Heart right ventricle (tissue), 16 donors: ENCODE results near the gene DLL4. TPM values are rescaled to one million over a fixed set of nuclear protein-coding genes. Genes with fewer than 3 reads are reported as not detected.

ENCODE experiments used
- ATAC-seq, 8 donors: fragments of 200-7000 bp; cut with Tn5 transposase; one replicate each; pipeline ENCODE4 v1.9.1; 2020; ENCODE audit warnings: mild to moderate bottlenecking in 8 of 8, moderate library complexity in 8 of 8, moderate number of reproducible peaks in 1 of 8
- DNase-seq, 2 donors: peaks; one replicate each; pipeline ENCODE4 v3.0.0-alpha.2; 2020
- H3K27ac ChIP-seq, 10 donors: fragments of 200-600 bp; sonication (generic) in 2 of 10; one replicate each; pipeline versions ENCODE4 v1.5.0 to v1.8.0; 2020 to 2022; ENCODE audit warnings: mild to moderate bottlenecking in 3 of 10
- H3K27me3 ChIP-seq, 7 donors: fragments of 200-600 bp; one replicate each; pipeline ENCODE4 v1.8.0; 2021 to 2022; ENCODE audit warnings: mild to moderate bottlenecking in 2 of 7
- H3K36me3 ChIP-seq, 9 donors: fragments of 200-600 bp; sonication (generic) in 1 of 9; one replicate each; pipeline versions ENCODE4 v1.5.0 to v1.8.0; 2020 to 2022; ENCODE audit warnings: mild to moderate bottlenecking in 2 of 9
- H3K4me1 ChIP-seq, 9 donors: fragments of 200-600 bp; sonication (generic) in 1 of 9; one replicate each; pipeline versions ENCODE4 v1.5.0 to v1.8.0; 2020 to 2022; ENCODE audit warnings: mild to moderate bottlenecking in 4 of 9
- H3K4me3 ChIP-seq, 10 donors: fragments of 200-600 bp; sonication (generic) in 2 of 10; one replicate each; pipeline versions ENCODE4 v1.5.0 to v1.8.0; 2020 to 2022; ENCODE audit warnings: mild to moderate bottlenecking in 7 of 10, moderate library complexity in 2 of 10
- H3K9me3 ChIP-seq, 11 donors: fragments of 200-600 bp in 10 of 11; sonication (generic) in 2 of 11; one replicate each; pipeline versions ENCODE4 v1.5.0 to v1.8.0; 2013 to 2022; ENCODE audit warnings: mild to moderate bottlenecking in 2 of 11, control low read depth in 1 of 11, moderate library complexity in 1 of 11
- CTCF ChIP-seq, 9 donors: fragments of 200-600 bp; sonication (generic) in 2 of 9; IDR thresholded peaks; one replicate each; pipeline versions ENCODE4 v1.5.0 to v1.8.0; 2021 to 2022; ENCODE audit warnings: antibody characterized with exemption in 9 of 9, mild to moderate bottlenecking in 5 of 9, moderate library complexity in 1 of 9
- WGBS, 2 donors: extraction: QIAGEN DNeasy Blood & Tissue Kit; methylation state at CpG; one replicate each; pipeline ENCODE4 v1.1.7; 2013; ENCODE audit warnings: inconsistent platforms in 1 of 2; 5-methylcytosine and 5-hydroxymethylcytosine counted together
- intact Hi-C, 10 donors: fragments of 100-400 bp; cut with DNase I; formaldehyde crosslinking; loops; one replicate each; pipeline versions ENCODE4 v1.11.1 to v1.14.2; 2022
- polyA plus RNA-seq, 2 donors: library from polyadenylated mRNA; stranded (reverse); fragments of 200-250 nt; gene quantifications; one replicate each; pipeline ENCODE4 v1.2.3, GENCODE V29; 2013
- total RNA-seq, 10 donors: library from RNA; stranded (reverse); fragmentation: NEBNext Ultra II Directional in 3 of 10; extraction: Animal tissue kit (Norgen Biotek cat#: 25700) in 3 of 10; gene quantifications; one replicate each; pipeline versions ENCODE4 v1.2.1 to v1.2.4, GENCODE V29; 2021 to 2023
- donor health status: Arrhythmogenic right ventricular cardiomyopathy.
- donor health status: ischemic (EF 13 %, LVEDD 7.1; RV severe dilation, severe dysfunction).
- donor health status: healthy with polysubstance abuse.
- donor health status: DM: no; HTN: yes; CAD: no.
- donor health status: DM: no; HTN: no; CAD: no.
- donor health status: ischemic (EF 25% LVEDD 6.9; RV normal size, moderate dysfunction).
- donor health status: ischemic (EF 25% LVEDD 5.7; RV mildly dilated, moderate dysfunction).
- donor health status: healthy.
- donor health status: DM: yes; HTN: yes; CAD: no.
- donor health status: Ischemic cardiomyopathy.
- donor health status: ischemic (EF 35%, LVEDD 5.7; RV mildly dilated, moderate dysfunction).
- donor health status: nonischemic (EF 11% LVEDD 7.7; RV severe dilation, severe dysfunction).
- donor health status: DM: yes; HTN: yes; CAD: no.
- donor health status: PGD.
- donor health status: ischemic (EF 29% LVEDD 5.4; RV normal size, mild dysfunction).
- donor health status: nonischemic (EF 23%, LVEDD 6.1; RV moderate dilation, normal function).

The DLL4 gene
- total and polyA plus RNA-seq, 12 donors, result 6.5 to 24.8 (median 14.0) TPM

GRCh38 chr15:40902605-40903561 is 26.3 kb upstream of the DLL4 start:
- peaks cover 13 to 70% (median 45%) of the 10 kb centered on the region in 9 donors for H3K4me1 ChIP-seq
- intact Hi-C loops, result loop anchor here in 7 of 10 donors (5.0 to 10.0 kb wide), 6 partner anchors 114 to 429 kb away; partner anchors contain the start of genes INO80 (in 3 of the 7), NUSAP1 (in 1 of the 7) and OIP5 (in 1 of the 7)
- no peaks in the 10 kb centered on the region for H3K9me3 ChIP-seq
- H3K27me3 ChIP-seq, result no peaks in the 10 kb centered on the region
- WGBS, 2 donors, result 82 to 88% methylated on average over 33 of the region's 33 CpGs
- no peak for TF ChIP-seq CTCF (IDR thresholded peaks at IDR 0.05)
- no peak for ATAC-seq
- H3K27ac ChIP-seq, result peak overlapping the region in 2 of 10 donors; percentile 74 to 99
- DNase-seq, result no peak
- H3K36me3 ChIP-seq, result peaks cover 0 to 67% (median 38%) of the 10 kb centered on the region in 9 donors
- no peak overlapping the region for H3K4me3 ChIP-seq

- Histone ChIP-seq H3K27ac (peak overlapping the region in 7 of 10 donors; percentile 15 to 100 (median 99)), H3K36me3 (peaks cover 0 to 49% (median 28%) of the 10 kb centered on the region in 9 donors), H3K27me3 (no peaks in the 10 kb centered on the region), H3K4me3 (no peak overlapping the region), H3K4me1 (peaks cover 16 to 83% (median 61%) of the 10 kb centered on the region in 9 donors), H3K9me3 (no peaks in the 10 kb centered on the region)
- ATAC-seq (no peak), DNase-seq (no peak)
- 69 to 83% methylated on average over 7 of the region's 7 CpGs for WGBS, 2 donors
- TF ChIP-seq CTCF (IDR thresholded peaks at IDR 0.05), result no peak
- intact Hi-C loops, result loop anchor here (1.0 to 10.0 kb wide), 12 partner anchors 38 to 428 kb away; partner anchors contain the start of genes INO80 (in 3 of the 10), NUSAP1 (in 1 of the 10) and OIP5 (in 1 of the 10)
These were observed 24.5 kb upstream of the DLL4 start for GRCh38 chr15:40904552-40905201.

- intact Hi-C loops, result loop anchor here in 6 of 10 donors (1.0 to 10.0 kb wide), 9 partner anchors 22 to 278 kb away; partner anchors contain the start of genes INO80 (in 3 of the 6) and DLL4 (in 1 of the 6)
These were observed 22.8 kb upstream of the DLL4 start for GRCh38 chr15:40906091-40906990.

More at GRCh38 chr15:40906091-40906990, 22.8 kb upstream of the DLL4 start:
- ATAC-seq, result peak; percentile 79 to 92 (median 87)
- peak; percentile 90 to 95 for DNase-seq
- WGBS, 2 donors, result 1 to 2% methylated on average over 31 to 36 of the region's 36 CpGs
- peak; percentile 81 to 93 (median 90) for TF ChIP-seq CTCF (IDR thresholded peaks at IDR 0.05)
- Histone ChIP-seq H3K27me3 (no peaks in the 10 kb centered on the region), H3K36me3 (peaks cover 0 to 32% (median 17%) of the 10 kb centered on the region in 9 donors), H3K27ac (peak overlapping the region; percentile 86 to 100 (median 98)), H3K9me3 (no peaks in the 10 kb centered on the region), H3K4me1 (peaks cover 19 to 91% (median 66%) of the 10 kb centered on the region in 9 donors), H3K4me3 (peak overlapping the region; percentile 7 to 67 (median 57))
